Astrocyte (in vitro differentiated cells and primary cell): ENCODE results near the gene STAT3. TPM values are rescaled to one million over a fixed set of nuclear protein-coding genes. Genes with fewer than 3 reads are reported as not detected.

Source experiments
- DNase-seq: peaks from one replicate; pipeline ENCODE4 v3.0.0-alpha.2; 2010; ENCODE audit warnings: low read depth
- FAIRE-seq: peaks from 2 replicates; lab custom pipeline; 2011; peaks lifted over from hg19 to GRCh38; lab: Jason Lieb, UNC
- H2AFZ ChIP-seq: 2 replicates; pipeline ENCODE4 v1.6.0; 2012; ENCODE audit warnings: low read depth, low read length, inconsistent platforms
- H3K27ac ChIP-seq: 2 replicates; pipeline ENCODE4 v1.5.1; 2011; ENCODE audit warnings: low read depth, low read length, inconsistent platforms
- H3K27me3 ChIP-seq: 2 replicates; pipeline ENCODE4 v1.6.0; 2011; ENCODE audit warnings: low read length, inconsistent platforms; ENCODE audit not compliant: insufficient read depth
- H3K36me3 ChIP-seq: 2 replicates; pipeline ENCODE4 v1.5.1; 2011; ENCODE audit warnings: low read length, inconsistent platforms; ENCODE audit not compliant: insufficient read depth
- H3K4me1 ChIP-seq: 2 replicates; pipeline ENCODE4 v1.5.1; 2011; ENCODE audit warnings: low read length, inconsistent platforms; ENCODE audit not compliant: insufficient read depth
- H3K4me2 ChIP-seq: 2 replicates; pipeline ENCODE4 v1.6.0; 2012; ENCODE audit warnings: low read length, inconsistent platforms
- H3K4me3 ChIP-seq: 2 replicates; pipeline ENCODE4 v1.5.1; 2011; ENCODE audit warnings: low read depth, mild to moderate bottlenecking, low read length, inconsistent platforms; ENCODE audit not compliant: insufficient read depth
- H3K79me2 ChIP-seq: 2 replicates; pipeline ENCODE4 v1.6.0; 2012; ENCODE audit warnings: mild to moderate bottlenecking, low read length, inconsistent platforms; ENCODE audit not compliant: insufficient read depth
- H3K9ac ChIP-seq: 2 replicates; pipeline ENCODE4 v1.6.0; 2012; ENCODE audit warnings: mild to moderate bottlenecking, low read length, inconsistent platforms
- H3K9me3 ChIP-seq: 2 replicates; pipeline ENCODE4 v1.5.1; 2012; ENCODE audit warnings: low read depth, mild to moderate bottlenecking, low read length, inconsistent platforms; ENCODE audit not compliant: insufficient read depth
- H4K20me1 ChIP-seq: 2 replicates; pipeline ENCODE4 v1.6.0; 2012; ENCODE audit warnings: low read length, inconsistent platforms; ENCODE audit not compliant: insufficient read depth
- H3K27ac Mint-ChIP-seq: one replicate; pipeline ENCODE4 v1.8.0; 2021; ENCODE audit warnings: mild to moderate bottlenecking, mixed read lengths; ENCODE audit not compliant: unreplicated experiment
- H3K27me3 Mint-ChIP-seq: one replicate; pipeline ENCODE4 v1.8.0; 2021; ENCODE audit warnings: low read depth, mixed read lengths; ENCODE audit not compliant: unreplicated experiment
- H3K36me3 Mint-ChIP-seq: one replicate; pipeline ENCODE4 v1.8.0; 2021; ENCODE audit warnings: low read depth, mixed read lengths; ENCODE audit not compliant: unreplicated experiment
- H3K4me1 Mint-ChIP-seq: one replicate; pipeline ENCODE4 v1.8.0; 2021; ENCODE audit warnings: low read depth, mixed read lengths; ENCODE audit not compliant: unreplicated experiment
- H3K4me3 Mint-ChIP-seq: one replicate; pipeline ENCODE4 v1.8.0; 2021; ENCODE audit warnings: mild to moderate bottlenecking, moderate library complexity, mixed read lengths; ENCODE audit not compliant: unreplicated experiment
- H3K9me3 Mint-ChIP-seq: one replicate; pipeline ENCODE4 v1.8.0; 2021; ENCODE audit warnings: mild to moderate bottlenecking, mixed read lengths; ENCODE audit not compliant: unreplicated experiment
- CTCF ChIP-seq: IDR thresholded peaks from 2 replicates; pipeline ENCODE4 v1.5.1; 2011; ENCODE audit warnings: low read depth, mild to moderate bottlenecking, inconsistent platforms, low read length, moderate library complexity; ENCODE audit not compliant: insufficient read depth
- EZH2 ChIP-seq: IDR thresholded peaks from 2 replicates; pipeline ENCODE4 v1.6.1; 2012; ENCODE audit warnings: mild to moderate bottlenecking, low read length, inconsistent platforms; ENCODE audit not compliant: insufficient read depth
- total RNA-seq: library from RNA; stranded (reverse); gene quantifications from 2 replicates; pipeline ENCODE4 v1.2.1, GENCODE V29; 2021

Gene STAT3
- total RNA-seq, 1 donor from 2014 or later: 145 TPM

- H3K9me3 Mint-ChIP-seq: no peaks in the 10 kb centered on the region
- H3K27ac Mint-ChIP-seq: peak overlapping the region; percentile 34
Measured at GRCh38 chr17:42309986-42310786, 78.1 kb downstream of the STAT3 start.

GRCh38 chr17:42309142-42309541 is 79.1 kb downstream of the STAT3 start:
- Histone ChIP-seq H4K20me1 (peaks cover 7% of the 10 kb centered on the region), H3K27ac (no peak overlapping the region), H3K9me3 (no peaks in the 10 kb centered on the region), H3K79me2 (no peaks in the 10 kb centered on the region), H3K4me1 (peaks cover 6% of the 10 kb centered on the region), H2AFZ (no peak overlapping the region), H3K27me3 (no peaks in the 10 kb centered on the region), H3K36me3 (peaks cover 5% of the 10 kb centered on the region), H3K4me3 (no peak overlapping the region), H3K9ac (no peak overlapping the region), H3K4me2 (no peak overlapping the region)
- Mint-ChIP-seq H3K36me3 (peaks cover 17% of the 10 kb centered on the region), H3K4me1 (peaks cover 9% of the 10 kb centered on the region), H3K27me3 (no peaks in the 10 kb centered on the region), H3K4me3 (no peak overlapping the region), H3K9me3 (no peaks in the 10 kb centered on the region), H3K27ac (no peak overlapping the region)
- no peak for DNase-seq
- FAIRE-seq: no peak
- TF ChIP-seq CTCF (no peak), EZH2 (no peak)

More at GRCh38 chr17:42309986-42310786, 78.1 kb downstream of the STAT3 start:
- Histone ChIP-seq H3K27me3 (no peaks in the 10 kb centered on the region), H4K20me1 (peaks cover 7% of the 10 kb centered on the region), H3K9me3 (no peaks in the 10 kb centered on the region), H3K4me2 (no peak overlapping the region), H2AFZ (no peak overlapping the region), H3K4me3 (no peak overlapping the region), H3K36me3 (peaks cover 6% of the 10 kb centered on the region), H3K79me2 (no peaks in the 10 kb centered on the region), H3K4me1 (peaks cover 6% of the 10 kb centered on the region), H3K9ac (no peak overlapping the region), H3K27ac (no peak overlapping the region)
- no peak for DNase-seq
- no peak overlapping the region for H3K4me3 Mint-ChIP-seq
- no peak for FAIRE-seq
- peaks cover 9% of the 10 kb centered on the region for H3K4me1 Mint-ChIP-seq
- peaks cover 17% of the 10 kb centered on the region for H3K36me3 Mint-ChIP-seq
- no peak for TF ChIP-seq CTCF
- no peak for TF ChIP-seq EZH2
- no peaks in the 10 kb centered on the region for H3K27me3 Mint-ChIP-seq

- Histone ChIP-seq H3K27ac (no peak overlapping the region), H4K20me1 (peaks cover 7% of the 10 kb centered on the region), H3K9ac (no peak overlapping the region), H3K79me2 (no peaks in the 10 kb centered on the region), H2AFZ (no peak overlapping the region), H3K9me3 (no peaks in the 10 kb centered on the region), H3K36me3 (no peaks in the 10 kb centered on the region), H3K4me2 (no peak overlapping the region), H3K27me3 (no peaks in the 10 kb centered on the region), H3K4me3 (no peak overlapping the region), H3K4me1 (peaks cover 6% of the 10 kb centered on the region)
- H3K4me3 Mint-ChIP-seq: no peak overlapping the region
- peaks cover 12% of the 10 kb centered on the region for H3K36me3 Mint-ChIP-seq
- DNase-seq: no peak
- peaks cover 3% of the 10 kb centered on the region for H3K9me3 Mint-ChIP-seq
- peaks cover 4% of the 10 kb centered on the region for H3K27me3 Mint-ChIP-seq
- no peak overlapping the region for H3K27ac Mint-ChIP-seq
- TF ChIP-seq EZH2 (no peak), CTCF (no peak)
- H3K4me1 Mint-ChIP-seq: peaks cover 9% of the 10 kb centered on the region
- no peak for FAIRE-seq
Measured at GRCh38 chr17:42308446-42308845, 79.8 kb downstream of the STAT3 start.
